ENCODE data around the gene HIPK3.

Gene HIPK3

DNA sequence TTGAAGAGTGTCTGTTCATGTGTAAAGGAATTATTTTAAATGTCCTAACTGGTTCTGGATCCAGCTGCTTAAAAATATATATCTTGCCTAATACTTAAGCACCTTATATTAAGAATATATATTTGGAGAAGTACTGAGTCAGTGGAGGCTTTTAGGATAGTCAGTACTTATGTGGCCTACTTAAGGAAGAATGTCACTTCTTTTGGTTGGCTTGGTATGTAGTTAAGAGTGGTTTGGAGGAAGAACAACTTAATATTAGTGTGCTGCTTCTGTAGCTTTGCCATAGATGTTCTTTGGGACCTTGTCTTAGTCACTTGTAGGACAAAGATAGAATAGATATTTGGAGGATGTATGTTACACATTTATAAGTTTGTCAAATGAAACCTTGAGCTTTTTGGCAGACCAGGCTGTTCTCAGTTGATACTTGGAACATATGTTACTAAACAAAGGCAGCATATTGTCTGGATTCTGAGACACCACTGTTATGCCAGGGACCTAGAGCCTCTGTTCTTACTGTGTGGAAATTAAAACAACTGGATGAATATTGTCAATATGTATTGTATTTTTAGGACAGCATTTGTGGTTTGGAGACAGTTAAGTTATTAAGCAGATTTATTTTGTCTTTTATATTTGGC is 4.9 kb downstream of the HIPK3 start:
- no peaks in the 10 kb centered on the region for H3K27me3 ChIP-seq
- no peaks in the 10 kb centered on the region for H3K36me3 ChIP-seq
- H3K4me3 ChIP-seq: no peak overlapping the region
- peak overlapping the region; percentile 48 to 100 for H3K27ac ChIP-seq
- no peaks in the 10 kb centered on the region for H3K9me3 ChIP-seq
- TF ChIP-seq, protein P1, sequence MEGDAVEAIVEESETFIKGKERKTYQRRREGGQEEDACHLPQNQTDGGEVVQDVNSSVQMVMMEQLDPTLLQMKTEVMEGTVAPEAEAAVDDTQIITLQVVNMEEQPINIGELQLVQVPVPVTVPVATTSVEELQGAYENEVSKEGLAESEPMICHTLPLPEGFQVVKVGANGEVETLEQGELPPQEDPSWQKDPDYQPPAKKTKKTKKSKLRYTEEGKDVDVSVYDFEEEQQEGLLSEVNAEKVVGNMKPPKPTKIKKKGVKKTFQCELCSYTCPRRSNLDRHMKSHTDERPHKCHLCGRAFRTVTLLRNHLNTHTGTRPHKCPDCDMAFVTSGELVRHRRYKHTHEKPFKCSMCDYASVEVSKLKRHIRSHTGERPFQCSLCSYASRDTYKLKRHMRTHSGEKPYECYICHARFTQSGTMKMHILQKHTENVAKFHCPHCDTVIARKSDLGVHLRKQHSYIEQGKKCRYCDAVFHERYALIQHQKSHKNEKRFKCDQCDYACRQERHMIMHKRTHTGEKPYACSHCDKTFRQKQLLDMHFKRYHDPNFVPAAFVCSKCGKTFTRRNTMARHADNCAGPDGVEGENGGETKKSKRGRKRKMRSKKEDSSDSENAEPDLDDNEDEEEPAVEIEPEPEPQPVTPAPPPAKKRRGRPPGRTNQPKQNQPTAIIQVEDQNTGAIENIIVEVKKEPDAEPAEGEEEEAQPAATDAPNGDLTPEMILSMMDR (IDR thresholded peaks at IDR 0.05): no peak
- intact Hi-C loops (cut with DNase I; ENCODE audit: low total_unique reads): no loop called here
- H3K4me1 ChIP-seq: peaks cover 0 to 77% (median 42%) of the 10 kb centered on the region in 4 donors
- no peak for DNase-seq

DNA sequence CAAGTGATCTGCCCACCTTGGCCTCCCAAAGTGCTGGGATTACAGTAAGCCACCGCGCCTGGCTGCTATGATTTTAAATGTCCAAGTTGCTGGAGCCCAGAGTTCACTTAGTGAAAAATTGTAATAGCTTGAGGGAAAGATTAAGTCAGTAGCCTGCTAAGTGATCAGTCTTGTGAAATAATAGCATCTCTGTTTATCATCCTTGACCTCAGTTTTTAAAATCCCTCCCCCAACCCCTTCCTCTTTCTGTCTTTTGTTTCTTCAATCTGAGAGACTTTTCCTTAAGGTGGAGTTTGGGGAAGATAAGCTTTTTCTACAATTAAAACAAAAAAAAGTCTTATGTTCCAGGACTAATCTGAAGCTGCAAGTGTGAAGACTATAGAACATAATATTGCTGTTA is 6.4 kb downstream of the HIPK3 start:
- Histone ChIP-seq H3K36me3 (no peaks in the 10 kb centered on the region), H3K9me3 (no peaks in the 10 kb centered on the region), H3K4me1 (peaks cover 0 to 91% (median 49%) of the 10 kb centered on the region in 4 donors), H3K27ac (peak overlapping the region; percentile 48 to 100), H3K4me3 (no peak overlapping the region), H3K27me3 (no peaks in the 10 kb centered on the region)
- TF ChIP-seq, protein P1 (IDR thresholded peaks at IDR 0.05): no peak
- intact Hi-C loops (cut with DNase I; ENCODE audit: low total_unique reads): no loop called here
- DNase-seq: no peak

DNA sequence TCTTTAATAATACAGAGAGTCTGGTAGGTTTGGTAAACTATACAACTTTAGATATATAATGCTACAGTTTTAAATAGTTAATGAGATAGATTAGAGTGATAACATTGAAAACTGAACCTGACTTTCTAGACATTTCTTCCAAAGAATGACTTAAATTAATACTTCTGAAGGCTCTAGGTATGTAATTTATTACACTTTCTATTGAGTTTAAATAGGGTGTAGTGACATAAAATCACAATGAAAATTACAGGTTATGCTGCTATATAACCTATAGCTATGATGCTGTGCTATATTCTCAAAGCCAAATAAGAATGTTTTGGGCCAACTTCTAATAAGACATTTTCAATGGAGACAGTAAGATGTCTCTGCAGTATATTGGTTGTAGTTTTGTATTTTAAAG is 7.7 kb downstream of the HIPK3 start:
- DNase-seq: no peak
- Histone ChIP-seq H3K4me1 (peaks cover 0 to 99% (median 57%) of the 10 kb centered on the region in 4 donors), H3K27me3 (no peaks in the 10 kb centered on the region), H3K27ac (no peak overlapping the region), H3K4me3 (no peak overlapping the region), H3K9me3 (no peaks in the 10 kb centered on the region), H3K36me3 (no peaks in the 10 kb centered on the region)
- TF ChIP-seq, protein P1 (IDR thresholded peaks at IDR 0.05): no peak
- intact Hi-C loops (cut with DNase I; ENCODE audit: low total_unique reads): no loop called here

DNA sequence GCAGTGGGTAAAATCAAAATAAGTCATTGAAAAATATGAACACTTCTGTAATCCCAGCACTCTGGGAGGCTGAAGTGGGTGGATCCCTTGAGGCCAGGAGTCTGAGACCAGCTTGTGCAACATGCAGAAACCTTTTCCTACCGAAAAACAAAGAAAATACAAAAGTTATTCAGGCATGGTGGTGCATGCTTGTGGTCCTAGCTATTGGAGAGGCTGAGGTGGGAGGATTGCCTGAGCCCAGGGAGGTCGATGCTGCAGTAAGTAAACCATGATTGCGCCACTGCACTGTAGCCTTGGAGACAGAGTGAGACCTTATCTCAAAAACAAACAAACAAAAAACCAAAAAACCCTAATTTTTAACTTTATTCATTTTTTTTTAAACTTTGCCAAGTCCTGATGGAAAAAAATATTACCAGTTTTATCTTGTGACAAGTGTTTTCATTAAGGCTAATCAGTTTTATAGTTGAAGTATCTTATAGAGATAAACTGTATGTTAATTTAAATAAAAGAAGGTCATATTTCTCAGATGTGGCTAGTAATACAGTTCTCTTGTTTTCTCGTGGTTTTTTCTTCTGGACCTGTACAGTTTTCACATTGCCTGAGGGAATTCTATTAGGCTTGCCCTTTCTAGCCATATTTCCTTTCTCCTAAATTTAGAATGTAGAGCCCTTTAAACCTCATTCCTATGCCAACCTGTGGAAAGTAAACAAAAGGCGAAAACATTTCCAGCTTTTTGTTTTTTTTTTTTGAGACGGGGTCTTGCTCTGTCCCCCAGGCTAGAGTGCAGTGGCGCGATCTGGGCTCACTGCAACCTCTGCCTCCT is 9.4 kb downstream of the HIPK3 start:
- DNase-seq: peak; percentile 75 to 77
- Histone ChIP-seq H3K36me3 (no peaks in the 10 kb centered on the region), H3K4me1 (peaks cover 0 to 94% (median 56%) of the 10 kb centered on the region in 4 donors), H3K4me3 (no peak overlapping the region), H3K27me3 (no peaks in the 10 kb centered on the region), H3K9me3 (no peaks in the 10 kb centered on the region), H3K27ac (peak overlapping the region; percentile 23 to 40)
- TF ChIP-seq, protein P1 (IDR thresholded peaks at IDR 0.05): no peak
- intact Hi-C loops (cut with DNase I; ENCODE audit: low total_unique reads): no loop called here

DNA sequence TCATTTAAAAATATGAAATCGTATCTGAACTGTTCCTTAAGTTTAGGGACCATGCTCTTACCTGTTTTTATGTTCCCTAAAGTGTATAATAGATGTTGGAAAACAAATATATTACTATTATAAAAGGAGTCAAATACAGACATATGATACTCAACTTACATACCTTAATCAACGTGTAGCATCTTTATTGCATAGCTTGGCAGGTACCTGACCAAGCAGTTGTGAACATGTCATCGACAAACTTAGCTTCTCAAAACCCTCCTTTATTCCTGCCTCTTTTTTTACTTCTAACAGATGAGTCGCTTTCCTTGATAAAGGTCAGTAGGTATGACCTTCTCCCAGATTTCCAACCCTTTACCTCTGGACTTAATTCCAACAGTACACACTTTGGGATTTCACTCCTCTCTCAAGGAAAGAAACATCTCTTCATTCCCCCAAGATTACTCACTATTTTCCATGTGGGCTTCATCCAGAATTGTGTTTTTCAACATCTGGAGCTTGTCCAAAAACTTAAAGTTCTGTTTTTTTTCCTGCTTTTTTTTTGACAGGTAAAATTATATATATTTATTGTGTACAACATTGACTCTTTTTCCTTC is 11.9 kb downstream of the HIPK3 start:
- Histone ChIP-seq H3K36me3 (no peaks in the 10 kb centered on the region), H3K4me3 (no peak overlapping the region), H3K9me3 (no peaks in the 10 kb centered on the region), H3K27ac (peak overlapping the region in 1 of 2 donors; percentile 48), H3K4me1 (peaks cover 0 to 80% (median 45%) of the 10 kb centered on the region in 4 donors), H3K27me3 (no peaks in the 10 kb centered on the region)
- intact Hi-C loops (cut with DNase I; ENCODE audit: low total_unique reads): no loop called here
- DNase-seq: no peak
- TF ChIP-seq, protein P1 (IDR thresholded peaks at IDR 0.05): no peak

Measured in tibial artery (tissue), 4 donors.